Coronary artery (tissue), 2 donors: ENCODE measurements around the gene NR4A1.

Experiments used
- DNase-seq: peaks from one replicate; pipeline ENCODE4 v3.0.0-alpha.2; 2017; ENCODE audit warnings: low spot score
- H3K27ac ChIP-seq, 2 donors: fragments of 200-600 bp; sonication (generic); one replicate each; pipeline ENCODE4 v1.5.1; 2016 to 2019
- H3K4me3 ChIP-seq: fragments of 200-600 bp; sonication (generic); 2 replicates; pipeline ENCODE4 v1.5.1; 2016; ENCODE audit warnings: mild to moderate bottlenecking, moderate library complexity
- CTCF ChIP-seq: fragments of 200-600 bp; sonication (generic); IDR thresholded peaks from one replicate; pipeline ENCODE4 v1.5.1; 2019; ENCODE audit warnings: antibody characterized with exemption

The NR4A1 gene

GRCh38 chr12:52011602-52012214, 39.5 kb upstream of the NR4A1 start:
- Histone ChIP-seq H3K4me3 (no peak overlapping the region), H3K27ac (no peak overlapping the region)
- no peak for DNase-seq
- no peak for TF ChIP-seq CTCF

- no peak overlapping the region for H3K27ac ChIP-seq
- TF ChIP-seq CTCF = no peak
- no peak overlapping the region for H3K4me3 ChIP-seq
- no peak for DNase-seq
Observed at GRCh38 chr12:52013626-52014310, 37.5 kb upstream of the NR4A1 start.

- no peak for DNase-seq
- no peak overlapping the region for H3K27ac ChIP-seq
Observed at GRCh38 chr12:52014567-52015530, 36.4 kb upstream of the NR4A1 start.

GRCh38 chr12:52015532-52016041, 35.7 kb upstream of the NR4A1 start:
- Histone ChIP-seq H3K27ac (no peak overlapping the region), H3K4me3 (no peak overlapping the region)
- no peak for TF ChIP-seq CTCF
- no peak for DNase-seq

More at GRCh38 chr12:52014567-52015530, 36.4 kb upstream of the NR4A1 start:
- no peak overlapping the region for H3K4me3 ChIP-seq
- TF ChIP-seq CTCF = no peak

- peak; percentile 62 for DNase-seq
- no peak overlapping the region for H3K27ac ChIP-seq
- TF ChIP-seq CTCF = no peak
- H3K4me3 ChIP-seq = no peak overlapping the region
Observed at GRCh38 chr12:52018433-52019112, 32.7 kb upstream of the NR4A1 start.

GRCh38 chr12:52019113-52019770, 32.0 kb upstream of the NR4A1 start:
- H3K27ac ChIP-seq = no peak overlapping the region
- DNase-seq = peak; percentile 66
- TF ChIP-seq CTCF = no peak

More at GRCh38 chr12:52019113-52019770, 32.0 kb upstream of the NR4A1 start:
- H3K4me3 ChIP-seq = no peak overlapping the region
